G401 (cell line): ENCODE measurements around the gene EIF5B. TPM values are rescaled to one million over a fixed set of nuclear protein-coding genes. Genes with fewer than 3 reads are reported as not detected.
A peak's percentile ranks its signal among the peaks of the same experiment; 100 is the strongest.

ENCODE experiments used
- DNase-seq: peaks from one replicate; pipeline ENCODE4 v3.0.0-alpha.2; 2015; ENCODE audit warnings: low spot score
- in situ Hi-C: cut with HindIII; loops from 2 replicates; pipeline ENCODE4 v1.10.0; 2016; ENCODE audit warnings: low sequenced_read_pairs, mixed read lengths
- total RNA-seq: library from RNA; depleted of rRNA; stranded (reverse); fragments of >200 nt; shearing (Covaris generic); gene quantifications from 2 replicates; pipeline ENCODE4 v1.2.3, GENCODE V29; 2014

The EIF5B gene
- total RNA-seq, 1 experiment from 2014 or later: 8.1 TPM

DNA sequence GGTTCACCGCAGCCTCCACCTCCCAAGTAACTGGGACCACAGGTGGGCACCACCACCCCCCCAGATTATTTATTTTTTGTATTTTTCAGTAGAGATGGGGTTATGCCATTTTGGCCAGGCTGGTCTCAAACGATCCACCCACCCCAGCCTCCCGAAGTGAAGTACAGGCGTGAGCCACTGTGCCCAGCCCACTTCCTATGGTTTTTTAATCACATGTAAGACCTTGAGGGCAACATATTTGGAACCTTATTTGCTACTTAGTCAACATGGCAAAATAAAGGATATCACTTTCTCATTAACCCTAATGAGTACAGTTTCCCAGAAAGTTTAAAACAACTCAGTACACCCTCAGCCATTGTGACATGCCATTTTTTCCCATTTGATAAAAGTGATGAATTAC lies 64.7 kb downstream of the EIF5B start:
- in situ Hi-C loops: no loop called here
- DNase-seq: no peak

DNA sequence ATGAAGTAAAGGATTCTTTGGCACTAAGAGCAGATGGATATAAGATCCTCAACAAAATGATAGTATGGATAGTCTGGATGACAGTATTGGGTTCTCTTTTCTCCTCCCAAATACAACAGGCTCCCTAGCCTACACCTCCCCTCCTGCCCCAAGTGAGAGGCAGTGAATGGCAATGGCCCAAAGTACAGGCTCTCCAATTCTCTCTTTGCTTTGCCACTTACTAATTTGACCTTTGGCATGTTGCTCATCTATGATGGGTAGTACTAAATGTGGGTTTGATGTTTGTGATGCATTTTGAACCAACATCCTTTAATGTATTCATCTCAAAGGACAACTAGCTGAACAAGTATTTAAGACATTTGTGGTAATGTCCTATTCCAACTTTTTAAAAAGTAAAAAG lies 65.9 kb downstream of the EIF5B start:
- DNase-seq: no peak
- in situ Hi-C loops: no loop called here

DNA sequence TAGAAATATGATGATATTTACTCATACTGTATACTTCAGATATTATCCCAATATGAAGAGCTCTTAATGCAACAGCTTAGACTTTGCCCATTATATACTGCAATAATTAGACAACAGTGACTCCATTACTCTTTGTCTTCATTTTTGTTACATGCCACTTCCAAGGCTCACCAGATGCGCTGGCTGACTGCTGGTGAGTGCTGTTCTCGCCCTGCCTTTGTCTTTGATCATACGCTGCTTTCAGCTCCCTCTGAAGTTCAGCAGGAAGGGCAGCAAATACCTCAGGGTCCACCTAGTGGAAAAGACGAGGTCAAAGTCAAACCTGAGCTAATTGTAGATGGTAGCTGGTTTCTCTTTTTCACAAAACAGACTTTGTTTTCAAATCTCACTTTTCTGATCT lies 66.3 kb downstream of the EIF5B start:
- no peak for DNase-seq
- in situ Hi-C loops: no loop called here

DNA sequence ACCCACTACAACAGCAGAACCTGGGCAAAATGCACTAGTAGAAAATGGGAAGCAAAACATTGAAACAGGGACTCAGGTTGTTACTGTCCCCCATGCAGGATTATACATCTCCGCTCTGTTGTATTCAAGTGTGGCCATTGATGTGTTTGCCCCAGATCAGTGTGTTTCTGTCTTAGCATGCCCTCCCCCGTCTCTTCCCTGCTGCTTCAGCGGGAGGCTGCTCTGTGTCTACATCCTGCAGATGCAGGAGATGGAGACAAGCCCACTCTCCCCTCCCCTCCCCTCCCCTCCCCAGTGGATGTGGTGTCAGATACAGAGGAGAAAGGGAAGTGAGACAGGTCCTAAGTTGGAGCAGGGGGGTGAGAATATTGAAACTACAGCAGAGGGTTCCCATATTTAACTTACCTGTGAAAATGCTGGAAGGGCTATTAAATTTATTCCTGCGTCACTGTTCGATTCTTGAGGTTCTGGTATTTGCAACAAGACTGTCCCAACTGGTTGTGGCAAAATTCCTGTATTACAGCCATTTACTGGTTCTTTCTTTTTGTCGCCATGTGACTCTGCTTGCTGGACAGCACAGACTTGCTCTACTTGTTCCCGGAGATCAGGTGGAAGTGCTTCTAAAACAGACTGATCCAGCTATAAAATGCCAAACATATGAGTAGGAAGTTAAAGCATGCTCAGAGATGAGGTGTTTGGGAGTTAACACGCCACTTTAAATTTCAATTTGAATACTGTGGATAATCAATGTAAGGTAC lies 67.0 kb downstream of the EIF5B start:
- in situ Hi-C loops: no loop called here
- DNase-seq: no peak

DNA sequence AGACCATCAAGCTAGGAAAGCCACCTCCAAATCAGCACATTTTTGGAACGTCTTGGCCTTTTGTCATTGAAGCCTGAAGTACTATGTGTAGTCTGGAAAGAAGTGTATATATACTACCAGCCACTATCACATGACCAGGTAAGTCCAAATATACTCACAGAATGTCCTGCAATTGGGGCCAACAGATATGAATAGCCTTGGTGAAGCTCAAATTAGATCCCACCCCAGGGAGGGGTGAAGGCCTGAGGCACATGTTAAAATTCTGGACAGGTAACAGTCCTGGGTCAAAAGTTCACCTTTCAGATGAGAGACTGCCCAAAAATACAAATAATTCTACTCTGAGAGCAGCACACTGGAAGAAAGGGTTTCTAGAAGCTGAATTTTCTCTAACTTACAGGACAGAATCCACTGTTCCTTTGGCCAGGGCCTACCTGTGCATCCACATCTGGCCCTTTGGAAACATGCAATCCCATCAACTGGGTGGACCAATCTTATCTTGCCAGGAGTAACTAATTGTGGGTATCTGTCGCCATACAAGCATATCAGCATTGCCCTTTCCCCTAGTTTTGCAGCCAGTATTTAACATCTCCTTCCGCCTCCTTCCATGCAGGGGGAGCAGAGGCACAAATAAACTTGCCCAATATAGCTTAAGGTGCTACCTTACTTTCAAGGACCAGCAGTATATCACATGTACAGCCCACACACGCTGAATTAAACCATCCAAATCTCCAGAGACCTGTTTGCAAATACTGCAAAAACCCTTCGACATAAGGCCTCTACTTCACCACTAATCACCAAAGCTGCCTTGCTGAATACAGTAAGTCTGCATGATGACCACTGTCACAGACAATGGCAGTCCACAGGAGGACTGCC lies 67.8 kb downstream of the EIF5B start:
- no peak for DNase-seq
- in situ Hi-C loops: no loop called here

DNA sequence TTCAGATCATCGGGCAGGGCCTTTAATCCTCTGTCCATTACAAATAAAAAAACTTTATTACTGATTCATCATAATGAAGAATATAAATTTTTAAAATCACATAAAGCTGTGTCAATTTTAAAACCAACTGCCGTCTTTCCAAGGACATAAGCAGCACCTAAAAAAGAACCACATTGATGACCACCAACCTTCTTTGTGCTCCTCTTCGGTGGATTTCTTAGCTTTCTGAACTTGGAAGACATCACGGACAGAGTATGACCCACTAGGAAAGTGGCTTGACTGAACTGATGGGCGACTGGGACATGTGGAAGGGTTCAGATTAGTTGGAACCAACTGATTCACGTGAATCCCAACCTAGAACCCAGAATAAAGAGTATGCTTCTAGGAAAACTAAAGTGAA lies 68.9 kb downstream of the EIF5B start:
- DNase-seq: no peak
- in situ Hi-C loops: no loop called here

DNA sequence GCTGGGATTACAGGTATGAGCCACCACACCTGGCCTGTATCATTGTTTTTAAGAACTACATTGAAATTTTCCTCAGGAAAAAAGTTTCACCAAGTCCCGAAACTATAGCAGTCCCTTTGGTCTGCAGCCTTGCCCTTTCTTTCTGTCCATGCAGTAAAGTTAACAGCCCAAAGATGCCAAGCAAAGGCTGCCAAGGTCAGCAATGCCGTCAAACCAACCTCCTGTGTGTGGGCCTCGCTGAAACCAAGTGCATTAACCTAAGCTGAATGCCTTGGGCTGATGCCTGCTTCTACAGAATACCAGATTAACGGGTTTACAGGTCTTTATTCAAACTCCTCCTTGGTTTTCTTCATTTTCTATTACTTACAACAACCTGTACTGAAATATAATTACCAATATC lies 73.1 kb downstream of the EIF5B start:
- in situ Hi-C loops: no loop called here
- DNase-seq: no peak

DNA sequence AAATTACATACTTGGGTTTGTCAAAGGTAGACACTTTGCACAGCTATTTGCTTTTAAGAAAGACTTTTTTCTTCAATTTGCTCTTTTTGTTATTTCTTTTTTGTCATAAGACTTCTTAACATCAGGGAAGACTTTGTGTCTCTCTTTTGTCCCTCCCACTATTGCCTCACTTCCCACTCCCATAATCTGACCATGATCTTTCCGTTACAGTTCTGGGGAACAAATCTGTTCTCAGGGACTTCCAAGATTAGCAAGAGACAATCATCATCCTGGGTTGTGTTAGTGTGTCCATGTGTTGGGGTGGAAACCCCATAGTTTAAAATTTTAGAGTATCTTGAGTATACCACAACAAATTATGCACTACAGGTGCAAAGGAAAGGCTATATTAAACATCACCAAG lies 77.4 kb downstream of the EIF5B start:
- in situ Hi-C loops: no loop called here
- no peak for DNase-seq

DNA sequence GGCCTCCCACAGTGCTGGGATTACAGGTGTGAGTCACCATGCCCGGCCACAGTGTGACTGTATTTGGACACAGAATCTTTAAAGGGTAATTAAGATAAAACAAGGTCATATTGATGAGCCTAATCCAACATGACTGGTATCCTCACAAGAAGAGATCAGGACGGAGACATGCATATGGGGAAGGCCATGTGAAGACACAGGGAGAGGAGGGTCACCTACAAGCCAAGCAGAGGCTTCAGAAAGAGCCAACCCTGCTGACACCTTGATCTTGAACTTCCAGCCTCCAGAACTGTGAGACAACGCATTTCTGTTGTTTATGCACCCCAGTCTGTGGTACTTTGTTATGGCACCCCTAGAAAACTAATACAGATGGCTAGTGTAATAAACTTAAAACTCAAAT lies 80.2 kb downstream of the EIF5B start:
- in situ Hi-C loops: no loop called here
- DNase-seq: no peak

DNA sequence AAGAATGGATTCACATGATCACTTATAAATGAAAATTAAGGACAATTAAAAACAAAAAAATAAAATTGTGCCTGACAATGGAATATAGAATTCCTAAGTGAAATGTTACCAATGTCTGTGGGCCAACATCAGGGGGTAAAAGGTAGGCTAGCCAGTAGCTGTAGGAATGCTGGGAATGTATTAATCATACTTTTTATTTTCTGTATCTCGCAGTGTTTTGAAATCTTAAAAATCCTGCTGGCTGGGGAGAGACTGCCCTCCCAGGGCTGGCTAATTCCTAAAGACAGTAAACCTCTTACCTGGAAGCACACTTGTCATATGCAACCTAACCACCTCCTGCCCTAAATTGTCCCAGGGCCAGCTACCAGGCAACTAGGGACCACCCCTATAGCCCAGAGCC lies 82.8 kb downstream of the EIF5B start:
- DNase-seq: no peak
- in situ Hi-C loops: no loop called here

DNA sequence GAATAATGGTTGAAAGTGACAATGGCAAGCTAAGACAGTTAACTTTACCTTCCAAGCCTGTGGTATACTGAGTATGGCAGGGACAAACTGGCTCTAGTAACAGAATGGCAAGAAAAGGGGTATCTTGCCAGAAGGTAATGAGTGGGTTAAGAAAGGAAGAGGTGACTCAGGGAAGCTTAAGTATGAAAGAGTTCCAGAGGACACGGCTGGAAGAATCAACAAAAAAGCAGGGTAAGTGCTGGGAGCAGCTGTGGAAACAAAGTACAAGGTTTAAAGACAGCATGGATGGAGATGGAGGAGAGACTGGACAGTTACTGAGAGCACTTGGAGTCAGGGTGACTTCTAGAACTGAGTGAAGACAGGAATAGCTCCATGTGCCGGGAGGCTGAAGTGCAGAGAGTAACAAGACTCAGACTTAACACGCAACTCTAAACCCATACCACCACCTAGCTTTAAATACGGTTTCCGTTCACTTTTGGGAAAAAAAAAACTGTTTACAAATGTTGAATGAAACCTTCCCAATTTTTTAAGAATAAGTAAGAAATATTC lies 83.6 kb downstream of the EIF5B start:
- no peak for DNase-seq
- in situ Hi-C loops: no loop called here

DNA sequence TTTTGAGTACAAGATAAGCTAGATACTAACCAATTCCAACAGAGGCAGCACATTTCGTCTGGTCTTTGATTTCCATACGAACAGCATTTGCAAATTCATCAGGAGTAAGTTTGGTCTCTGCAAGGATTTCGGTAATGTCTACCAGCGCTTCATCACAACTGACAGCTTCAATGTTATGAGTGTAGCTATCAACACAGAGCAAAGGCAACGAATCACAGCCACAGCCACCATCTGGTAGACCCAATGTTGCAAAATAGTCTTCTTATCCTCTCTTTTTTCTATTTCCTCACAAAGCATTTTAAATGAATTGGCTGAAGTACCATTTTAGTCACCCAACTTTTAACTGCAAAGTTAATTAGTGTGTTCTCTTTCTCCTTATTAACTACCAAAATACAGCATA lies 84.3 kb downstream of the EIF5B start:
- DNase-seq: no peak
- in situ Hi-C loops: no loop called here

DNA sequence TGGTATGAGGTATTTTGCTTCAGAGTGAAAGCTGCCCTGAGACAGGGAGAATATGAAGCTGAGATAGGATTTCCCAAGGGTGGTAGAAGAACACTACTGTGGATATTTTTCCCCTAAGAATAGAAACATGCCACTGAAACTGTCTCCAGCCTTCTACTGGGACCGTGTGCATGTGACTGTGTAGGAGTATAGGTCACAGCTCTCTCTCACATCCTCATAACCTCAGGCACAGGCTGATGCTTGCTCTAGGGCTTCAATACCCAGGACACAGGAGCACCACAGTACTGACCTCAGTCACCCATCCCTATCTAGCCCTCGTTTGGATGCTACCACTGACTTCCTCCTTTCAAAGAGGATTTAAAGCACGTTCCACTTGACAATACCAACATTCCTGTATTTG lies 85.4 kb downstream of the EIF5B start:
- no peak for DNase-seq
- in situ Hi-C loops: no loop called here

DNA sequence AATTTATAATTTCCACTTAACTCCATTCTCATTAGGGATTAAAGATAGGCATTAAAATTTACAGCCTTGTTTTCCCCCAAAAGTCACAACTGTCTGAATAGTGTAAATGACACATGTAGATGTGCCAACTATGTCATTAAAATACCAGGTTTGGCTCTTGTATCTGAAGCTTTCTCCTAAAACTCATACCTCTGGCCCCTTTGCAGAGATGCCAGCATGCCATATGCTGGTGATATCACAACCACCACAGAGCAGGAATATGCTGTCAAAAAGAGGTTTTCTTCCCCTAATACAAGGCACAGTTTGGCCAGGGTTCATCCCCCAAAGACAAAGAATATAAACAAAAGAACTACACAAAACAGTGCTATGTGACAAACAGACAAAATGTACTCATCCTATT lies 87.2 kb downstream of the EIF5B start:
- in situ Hi-C loops: no loop called here
- DNase-seq: peak; percentile 63

DNA sequence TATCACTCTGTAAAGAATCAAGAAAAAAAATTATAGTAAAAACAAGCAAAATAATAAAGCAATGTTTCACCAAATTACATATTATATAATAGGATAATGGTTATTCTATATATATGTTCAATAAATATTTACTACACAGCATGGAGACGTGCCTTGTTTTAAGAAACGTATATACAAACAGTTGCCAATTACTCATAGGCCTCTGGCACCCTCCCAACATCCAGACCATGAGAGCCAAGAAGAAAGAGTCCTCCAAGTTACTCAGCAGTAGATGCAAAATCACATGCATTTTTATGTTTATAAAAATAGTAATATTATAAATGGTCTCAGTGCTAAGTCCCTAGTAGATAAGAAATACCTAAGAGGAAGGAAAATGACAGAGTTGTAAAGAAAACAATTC lies 87.8 kb downstream of the EIF5B start:
- DNase-seq: peak; percentile 44
- in situ Hi-C loops: no loop called here

DNA sequence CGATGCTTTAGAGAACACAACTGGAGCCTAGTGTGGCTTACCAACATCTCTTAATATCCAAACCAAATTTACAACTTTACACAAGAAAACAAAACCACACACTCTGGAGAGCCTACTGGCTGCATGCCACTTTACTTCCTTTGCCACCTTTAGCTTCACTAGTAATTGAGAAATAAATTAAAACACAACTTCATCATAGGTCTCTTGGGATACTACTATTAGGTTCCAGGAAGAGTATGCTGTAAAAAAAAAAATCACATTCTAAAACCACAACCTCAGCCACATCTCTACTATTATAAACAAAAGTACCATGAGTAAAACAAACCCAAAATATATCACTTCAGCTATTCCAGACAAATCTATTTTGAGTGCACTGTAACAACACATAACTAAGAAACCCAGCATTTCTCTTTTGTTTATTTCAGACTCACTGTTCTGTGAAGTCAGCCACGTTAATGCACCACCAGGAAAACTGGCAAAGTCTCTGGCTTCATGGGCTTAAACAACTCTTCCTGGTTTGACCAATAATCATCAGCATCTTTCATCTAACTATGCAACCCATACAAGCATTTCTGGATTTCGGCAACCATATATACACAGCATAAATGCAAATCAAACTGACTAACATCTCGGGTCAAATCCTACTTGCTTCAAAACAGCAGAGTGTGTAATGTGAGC lies 93.6 kb downstream of the EIF5B start:
- in situ Hi-C loops: no loop called here
- DNase-seq: peak; percentile 55

DNA sequence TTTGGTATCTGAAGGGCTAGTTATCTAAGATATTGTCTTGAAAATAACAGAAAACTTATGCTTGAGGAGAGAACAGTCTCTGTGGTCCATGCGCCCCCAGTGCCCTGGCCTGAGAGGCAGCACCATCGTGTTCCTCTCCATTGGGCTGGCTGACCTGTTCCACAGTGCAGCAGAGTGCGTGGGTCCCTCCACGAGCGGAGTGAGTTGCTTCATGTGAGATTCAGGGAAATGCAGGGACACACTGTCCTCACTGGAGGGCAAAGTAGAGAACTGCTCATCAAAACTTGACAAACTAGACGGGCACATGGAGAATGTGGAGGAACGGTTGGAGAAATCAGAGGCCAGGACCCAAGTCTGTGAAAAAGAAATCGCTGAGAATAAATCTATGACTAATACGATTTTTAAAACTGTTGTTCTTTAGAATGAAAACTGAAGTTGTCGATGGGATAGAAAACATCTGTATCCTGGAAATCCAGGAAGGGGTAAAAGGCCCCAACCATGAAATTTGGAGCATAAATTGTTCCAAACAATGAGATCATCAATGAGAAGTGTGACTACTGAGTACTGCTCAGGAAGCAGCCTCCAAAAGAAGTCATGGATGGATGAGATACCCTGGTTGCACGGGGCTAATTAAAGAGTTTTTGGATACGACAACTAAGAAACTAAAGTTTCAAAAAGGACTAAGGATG lies 94.5 kb downstream of the EIF5B start:
- no peak for DNase-seq
- in situ Hi-C loops: no loop called here

DNA sequence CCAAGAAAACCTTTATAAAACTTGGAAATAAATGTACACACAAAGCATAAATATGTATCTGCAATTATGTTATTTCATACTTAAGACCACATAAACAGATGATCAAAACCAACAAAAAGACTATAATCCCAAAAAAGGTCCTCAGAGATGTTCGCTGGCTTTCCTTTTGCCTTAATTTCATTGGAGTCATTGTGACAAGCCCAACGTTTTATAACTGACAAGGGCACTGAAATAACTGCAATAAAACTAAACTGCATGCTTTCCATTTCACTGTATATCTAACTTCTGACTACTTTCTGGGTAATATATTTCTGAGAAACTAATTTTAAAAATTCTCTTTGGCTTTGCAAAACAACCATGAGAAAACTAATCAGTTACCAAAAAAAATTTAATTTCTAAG lies 96.2 kb downstream of the EIF5B start:
- no peak for DNase-seq
- in situ Hi-C loops: no loop called here

DNA sequence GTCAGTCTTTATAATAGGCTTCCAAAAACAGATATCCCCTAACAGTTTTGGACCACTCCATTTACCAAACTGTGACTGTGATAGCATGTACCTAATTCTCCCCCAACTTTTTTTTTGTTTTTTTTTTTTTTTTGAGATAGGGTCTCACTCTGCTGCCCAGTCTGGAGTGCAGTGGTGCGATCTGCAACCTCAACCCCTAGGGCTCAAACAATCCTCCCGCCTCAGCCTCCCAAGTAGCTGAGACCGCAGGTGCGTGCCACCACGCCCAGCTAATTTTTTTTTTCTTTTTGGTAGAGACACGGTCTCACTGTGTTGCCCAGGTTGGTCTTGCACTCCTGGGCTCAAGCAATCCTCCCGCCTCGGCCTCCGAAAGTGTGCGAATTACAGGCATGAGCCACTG lies 99.7 kb downstream of the EIF5B start:
- in situ Hi-C loops: no loop called here
- no peak for DNase-seq
